ENCODE data around the gene RSPH4A.

RSPH4A gene

GRCh38 chr6:116579143-116579542 lies 37.1 kb upstream of the RSPH4A start:
- Histone ChIP-seq H3K27me3 (ENCODE audit: insufficient read depth, low read length) (no peaks in the 10 kb centered on the region), H4K20me1 (ENCODE audit: insufficient read depth, low read length) (0 out of 2 replicates have a peak, but pooled peaks cover 2% of the 10 kb centered on the region)

GRCh38 chr6:116580198-116580597 lies 36.1 kb upstream of the RSPH4A start:
- Histone ChIP-seq H3F3A (ENCODE audit: insufficient read depth, low read length) (no peaks in the 10 kb centered on the region; the same call in 1 of the 2 replicates), H3K79me2 (ENCODE audit: insufficient read depth, low read length) (peaks cover 9% of the 10 kb centered on the region), H3K9me3 (ENCODE audit: low read length) (no peaks in the 10 kb centered on the region), H3K9me2 (ENCODE audit: low read depth, low read length) (no peaks in the 10 kb centered on the region), H3K4me2 (ENCODE audit: low read length) (no peak overlapping the region), H3K4me1 (ENCODE audit: insufficient read depth, low read length, severe bottlenecking) (no peaks in the 10 kb centered on the region), H3K4me3 (ENCODE audit: low read depth, low read length, poor library complexity, severe bottlenecking) (no peak overlapping the region), H3K9ac (ENCODE audit: low read length) (no peak overlapping the region), H3K27me3 (ENCODE audit: insufficient read depth, low read length) (no peaks in the 10 kb centered on the region), H3K36me3 (ENCODE audit: insufficient read depth, low read length) (peaks cover 61% of the 10 kb centered on the region), H4K20me1 (ENCODE audit: insufficient read depth, low read length) (0 out of 2 replicates have a peak, but pooled peaks cover 2% of the 10 kb centered on the region), H2AFZ (ENCODE audit: low read length) (no peak overlapping the region), H3K27ac (ENCODE audit: low read depth, low read length, poor library complexity, severe bottlenecking) (no peak overlapping the region)
- no peak for TF ChIP-seq CTCF (IDR thresholded peaks at IDR 0.05; ENCODE audit: low read length)
- TF ChIP-seq EZH2 (IDR thresholded peaks at IDR 0.05; ENCODE audit: borderline replicate concordance, low read length) = no peak

More at GRCh38 chr6:116579143-116579542, 37.1 kb upstream of the RSPH4A start:
- no peak for TF ChIP-seq EZH2 (IDR thresholded peaks at IDR 0.05; ENCODE audit: borderline replicate concordance, low read length)
- no peak for TF ChIP-seq CTCF (IDR thresholded peaks at IDR 0.05; ENCODE audit: low read length)
- H3K36me3 ChIP-seq (ENCODE audit: insufficient read depth, low read length) = peaks cover 58% of the 10 kb centered on the region
- H3K4me1 ChIP-seq (ENCODE audit: insufficient read depth, low read length, severe bottlenecking) = no peaks in the 10 kb centered on the region
- H3K9me3 ChIP-seq (ENCODE audit: low read length) = no peaks in the 10 kb centered on the region
- no peak overlapping the region for H3K9ac ChIP-seq (ENCODE audit: low read length)
- no peaks in the 10 kb centered on the region; the same call in 1 of the 2 replicates for H3F3A ChIP-seq (ENCODE audit: insufficient read depth, low read length)
- no peak overlapping the region for H3K4me3 ChIP-seq (ENCODE audit: low read depth, low read length, poor library complexity, severe bottlenecking)
- H3K4me2 ChIP-seq (ENCODE audit: low read length) = no peak overlapping the region
- no peak overlapping the region for H2AFZ ChIP-seq (ENCODE audit: low read length)
- no peak overlapping the region for H3K27ac ChIP-seq (ENCODE audit: low read depth, low read length, poor library complexity, severe bottlenecking)
- no peaks in the 10 kb centered on the region for H3K9me2 ChIP-seq (ENCODE audit: low read depth, low read length)
- H3K79me2 ChIP-seq (ENCODE audit: insufficient read depth, low read length) = peaks cover 9% of the 10 kb centered on the region

- TF ChIP-seq CTCF (IDR thresholded peaks at IDR 0.05; ENCODE audit: low read length) = no peak
- TF ChIP-seq EZH2 (IDR thresholded peaks at IDR 0.05; ENCODE audit: borderline replicate concordance, low read length) = no peak
- Histone ChIP-seq H3K79me2 (ENCODE audit: insufficient read depth, low read length) (no peaks in the 10 kb centered on the region), H3K36me3 (ENCODE audit: insufficient read depth, low read length) (peaks cover 75% of the 10 kb centered on the region)
These were observed 30.0 kb upstream of the RSPH4A start for GRCh38 chr6:116586276-116586675.

More at GRCh38 chr6:116586276-116586675, 30.0 kb upstream of the RSPH4A start:
- Histone ChIP-seq H3K4me1 (ENCODE audit: insufficient read depth, low read length, severe bottlenecking) (no peaks in the 10 kb centered on the region), H3F3A (ENCODE audit: insufficient read depth, low read length) (no peaks in the 10 kb centered on the region; the same call in 1 of the 2 replicates), H3K9ac (ENCODE audit: low read length) (no peak overlapping the region), H4K20me1 (ENCODE audit: insufficient read depth, low read length) (no peaks in the 10 kb centered on the region), H2AFZ (ENCODE audit: low read length) (no peak overlapping the region), H3K9me2 (ENCODE audit: low read depth, low read length) (no peaks in the 10 kb centered on the region), H3K9me3 (ENCODE audit: low read length) (no peaks in the 10 kb centered on the region), H3K27ac (ENCODE audit: low read depth, low read length, poor library complexity, severe bottlenecking) (no peak overlapping the region), H3K27me3 (ENCODE audit: insufficient read depth, low read length) (no peaks in the 10 kb centered on the region), H3K4me2 (ENCODE audit: low read length) (no peak overlapping the region), H3K4me3 (ENCODE audit: low read depth, low read length, poor library complexity, severe bottlenecking) (no peak overlapping the region)

All from OCI-LY1 (cell line).